NCI-H460 (cell line): ENCODE measurements around the gene LYPLA2. TPM values are rescaled to one million over a fixed set of nuclear protein-coding genes. Genes with fewer than 3 reads are reported as not detected.
"Not testable (repeated sequence)": the region's sequence is repeated elsewhere in the genome, so short reads cannot be mapped to it uniquely, and the experiment has no call there.

Experiments
- DNase-seq: peaks from one replicate; pipeline ENCODE4 v3.0.0-alpha.2; 2016; ENCODE audit warnings: low read depth; ENCODE audit errors: extremely low read depth
- total RNA-seq: library from RNA; depleted of rRNA; stranded (reverse); fragments of >200 nt; shearing (Covaris generic); gene quantifications from 2 replicates; pipeline ENCODE4 v1.2.3, GENCODE V29; 2014

The LYPLA2 gene
- total RNA-seq, 1 experiment from 2014 or later: 50.8 TPM

DNA sequence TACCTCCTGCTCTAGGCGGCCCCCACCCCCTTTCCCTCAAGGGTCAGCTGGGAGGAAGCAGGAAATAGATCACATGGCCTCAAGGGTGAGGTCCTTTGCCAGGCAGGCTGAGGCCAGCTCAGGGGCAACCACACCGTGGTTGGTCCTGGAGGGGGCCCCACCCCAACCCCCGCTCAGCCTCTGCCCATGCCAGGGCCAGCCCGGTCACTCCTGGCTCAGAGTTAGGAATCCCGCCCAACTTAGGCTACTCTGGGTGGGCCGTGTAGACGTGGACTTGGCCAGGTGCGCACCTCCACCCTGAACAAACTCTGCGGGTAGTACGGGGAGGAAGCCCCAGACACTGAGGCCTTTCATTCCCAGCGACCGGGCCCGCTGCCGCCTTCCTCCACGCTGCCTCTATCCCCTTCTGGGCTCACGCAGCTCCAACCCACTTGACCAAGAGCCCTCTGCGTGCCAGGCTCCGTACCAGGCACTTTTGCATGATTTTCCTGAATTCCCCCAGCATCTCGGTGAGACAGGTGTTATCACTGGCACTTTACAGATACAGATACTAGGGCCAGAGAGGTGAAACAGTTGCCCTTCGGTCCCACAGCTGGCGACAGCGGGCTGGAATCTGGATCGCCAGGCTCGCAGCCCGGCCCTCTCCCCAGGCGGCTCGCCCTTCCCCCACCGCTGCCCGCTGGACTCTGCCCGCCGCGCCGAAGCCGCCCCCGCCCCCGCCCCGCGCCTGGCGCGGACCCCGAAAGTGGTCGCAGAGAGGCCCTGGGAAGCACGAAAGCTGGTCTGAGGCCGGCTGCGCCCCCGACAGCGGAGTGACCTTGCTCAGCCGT lies 8.8 kb downstream of the LYPLA2 start:
- no peak for DNase-seq

GRCh38 chr1:23800400-23801337 lies 9.7 kb downstream of the LYPLA2 start, which contains the start of gene GALE:
TSS of gene GALE (minus strand) at chr1:23800754. CDS start at chr1:23799007, 1,747 bp downstream.
- DNase-seq: peak; percentile 88

DNA sequence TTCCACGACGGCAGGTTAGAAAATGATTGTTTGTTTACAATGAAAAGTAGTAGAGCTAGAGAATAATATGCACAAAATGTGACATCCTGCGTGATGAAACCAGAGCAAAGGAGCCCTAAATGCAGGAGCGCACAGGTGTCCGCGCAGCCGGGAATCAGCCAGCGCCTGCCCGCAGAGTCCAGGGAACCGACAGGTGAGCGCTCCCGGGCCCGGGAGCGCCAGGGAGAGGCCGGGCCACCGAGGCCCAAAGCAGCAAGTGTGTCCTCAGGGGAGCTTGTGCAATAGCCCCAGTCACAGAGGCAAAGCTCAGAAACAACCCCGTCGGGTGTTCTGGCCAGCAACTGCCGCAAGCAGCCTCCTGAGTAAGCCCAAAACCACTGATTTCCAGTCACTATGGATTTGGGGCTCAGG lies 10.4 kb downstream of the LYPLA2 start:
- DNase-seq: no peak

- DNase-seq: no peak
Observed at GRCh38 chr1:23801876-23802275, 10.9 kb downstream of the LYPLA2 start.

DNA sequence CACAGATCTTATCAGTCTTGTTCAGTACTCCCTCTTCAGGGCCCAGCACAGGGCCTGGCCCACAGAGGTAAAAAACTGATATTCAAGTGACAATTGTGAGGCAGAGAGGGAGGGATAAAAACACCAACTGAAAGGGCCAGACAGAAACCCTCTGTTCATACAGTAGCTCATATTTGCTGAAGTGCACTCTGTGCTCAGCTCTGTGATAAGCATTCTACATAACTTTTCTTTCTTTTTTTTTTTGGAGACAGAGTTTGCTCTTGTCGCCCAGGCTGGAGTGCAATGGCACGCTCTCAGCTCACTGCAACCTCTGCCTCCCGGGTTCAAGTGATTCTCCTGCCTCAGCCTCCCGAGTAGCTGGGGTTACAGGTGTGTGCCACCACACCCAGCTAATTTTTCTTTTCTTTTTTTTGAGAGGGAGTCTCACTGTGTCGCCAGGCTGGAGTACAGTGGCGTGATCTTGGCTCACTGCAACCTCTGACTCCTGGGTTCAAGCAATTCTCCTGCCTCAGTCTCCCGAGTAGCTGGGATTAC lies 11.9 kb downstream of the LYPLA2 start:
- not testable (repeated sequence) for DNase-seq

- DNase-seq: no peak
Observed at GRCh38 chr1:23803674-23804073, 12.7 kb downstream of the LYPLA2 start.

DNA sequence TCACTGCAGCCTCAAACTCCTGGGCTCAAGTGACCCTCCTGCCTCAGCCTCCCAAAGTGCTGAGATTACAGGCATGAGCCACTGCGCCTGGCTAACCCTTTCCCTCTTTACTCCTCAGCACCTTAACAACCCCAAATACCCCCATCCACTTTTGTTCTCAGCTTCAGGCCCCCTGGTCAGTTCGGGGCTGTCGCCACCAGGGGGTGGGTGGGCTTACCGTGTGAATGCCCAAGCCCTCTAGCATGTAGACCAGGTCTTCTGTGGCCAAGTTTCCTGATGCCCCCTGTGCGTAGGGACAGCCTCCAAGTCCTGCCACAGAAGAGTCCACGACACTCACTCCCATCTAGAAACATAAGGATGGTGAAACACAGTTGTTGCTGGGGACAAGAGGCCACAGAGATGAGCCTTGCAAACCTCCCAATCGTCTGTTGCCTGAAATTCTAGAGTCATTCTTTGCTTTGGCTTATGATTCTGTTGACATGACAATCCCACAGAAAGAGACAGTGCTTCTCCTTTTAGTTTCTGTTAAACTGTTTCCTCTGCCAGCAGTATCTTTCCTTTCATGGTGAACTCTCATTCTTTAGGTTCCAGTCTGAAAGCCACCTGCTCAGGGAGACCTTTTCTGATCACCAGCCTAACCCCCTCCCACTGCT lies 13.4 kb downstream of the LYPLA2 start:
- DNase-seq: no peak

- no peak for DNase-seq
Observed at GRCh38 chr1:23805025-23805424, 14.1 kb downstream of the LYPLA2 start.

GRCh38 chr1:23806280-23806679 lies 15.3 kb downstream of the LYPLA2 start:
- no peak for DNase-seq

DNA sequence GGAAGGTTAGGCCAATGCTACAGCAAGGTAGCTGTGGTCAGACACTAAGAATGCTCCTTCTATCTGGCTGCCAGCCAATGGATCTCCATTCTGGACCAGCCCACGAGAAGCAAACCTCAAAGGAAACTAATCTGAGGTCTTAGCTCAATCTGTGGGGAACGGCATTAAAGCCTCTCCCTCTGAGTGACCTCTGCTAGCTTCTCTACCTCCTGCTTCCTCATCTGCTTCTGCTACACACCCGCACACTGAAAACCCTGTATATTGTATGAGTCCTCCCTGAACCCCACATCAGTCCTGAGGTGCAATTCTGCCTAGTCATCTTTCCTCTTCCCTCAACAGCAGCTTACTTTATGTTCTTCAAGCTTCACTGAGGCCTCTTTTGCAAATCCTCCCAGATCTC lies 16.5 kb downstream of the LYPLA2 start:
- DNase-seq: no peak

DNA sequence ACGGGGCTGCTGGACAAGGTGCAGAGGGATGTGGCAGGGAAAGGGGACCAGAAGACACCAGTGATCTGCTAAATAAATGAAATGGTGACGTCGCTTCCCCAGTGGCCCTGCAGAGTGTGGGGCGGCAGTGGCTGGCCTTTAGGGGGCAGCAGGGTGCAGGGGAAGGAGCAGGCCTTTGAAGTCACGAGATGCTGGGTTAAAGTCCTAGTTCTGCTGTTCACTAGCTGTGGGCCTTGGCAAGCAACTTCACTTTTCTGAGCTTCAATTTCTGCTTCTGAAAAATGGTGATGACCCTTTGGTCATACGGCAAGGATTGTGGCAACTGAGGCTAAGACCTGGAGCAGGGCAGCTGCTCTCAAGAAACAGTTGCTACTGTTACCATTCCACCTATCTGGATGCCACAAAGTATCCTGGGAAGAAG lies 18.8 kb downstream of the LYPLA2 start:
- peak; percentile 46 for DNase-seq

DNA sequence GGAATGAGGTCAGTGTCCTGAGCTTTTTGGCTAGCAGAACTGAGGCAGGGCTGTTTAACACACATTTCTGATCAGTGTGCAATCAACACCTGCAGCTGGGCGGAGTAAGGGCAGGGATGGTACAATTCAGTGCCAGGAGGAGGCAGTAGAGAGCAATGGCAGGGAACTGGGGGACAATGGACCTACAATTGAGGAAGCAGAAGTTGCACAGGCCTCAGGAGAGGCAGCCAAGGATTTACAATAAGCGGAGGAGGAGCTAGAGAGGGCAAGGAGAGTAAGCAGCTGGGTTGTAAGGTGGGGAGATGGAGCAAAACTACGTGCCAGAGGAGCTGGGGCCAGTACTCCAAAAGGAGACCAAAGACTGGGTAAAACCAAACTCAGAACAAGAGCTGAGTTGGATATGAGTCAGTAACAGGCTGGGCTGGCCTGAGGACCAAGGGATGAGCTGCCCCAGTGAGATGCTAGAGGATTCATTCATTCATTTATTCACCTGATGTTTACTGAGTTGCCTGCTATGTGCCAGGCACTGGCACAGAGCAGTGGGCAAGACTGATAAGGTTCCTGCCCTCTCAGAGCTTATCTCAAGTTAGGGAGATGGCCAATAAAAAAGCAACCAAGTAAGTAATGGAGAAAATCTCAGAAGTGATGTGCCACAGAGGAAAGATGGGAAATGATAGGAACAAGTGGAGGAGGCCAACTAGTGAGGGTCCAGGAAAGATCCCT lies 20.0 kb downstream of the LYPLA2 start:
- DNase-seq: no peak

DNA sequence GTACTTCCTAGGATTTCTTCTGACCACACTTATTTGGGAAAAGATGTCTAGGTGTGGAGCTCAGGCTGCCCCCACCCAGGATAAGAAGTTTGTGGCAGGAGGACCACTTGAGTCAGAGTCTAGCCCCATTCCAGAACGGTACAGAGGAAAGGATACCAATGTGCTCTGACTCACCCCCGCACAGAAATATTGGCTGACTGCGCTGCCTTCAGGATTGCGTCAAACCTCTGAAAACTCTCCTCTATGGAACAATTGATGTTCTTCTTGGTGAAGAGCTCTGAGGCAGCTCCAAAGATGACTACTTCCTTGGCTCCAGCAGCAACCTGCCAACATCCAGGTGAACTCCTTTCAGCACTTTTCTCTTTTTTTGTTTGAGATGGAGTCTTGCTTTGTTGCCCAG lies 23.1 kb downstream of the LYPLA2 start:
- DNase-seq: no peak

- no peak for DNase-seq
Observed at GRCh38 chr1:23816361-23816760, 25.4 kb downstream of the LYPLA2 start.

GRCh38 chr1:23816906-23817305 lies 26.0 kb downstream of the LYPLA2 start:
- no peak for DNase-seq

DNA sequence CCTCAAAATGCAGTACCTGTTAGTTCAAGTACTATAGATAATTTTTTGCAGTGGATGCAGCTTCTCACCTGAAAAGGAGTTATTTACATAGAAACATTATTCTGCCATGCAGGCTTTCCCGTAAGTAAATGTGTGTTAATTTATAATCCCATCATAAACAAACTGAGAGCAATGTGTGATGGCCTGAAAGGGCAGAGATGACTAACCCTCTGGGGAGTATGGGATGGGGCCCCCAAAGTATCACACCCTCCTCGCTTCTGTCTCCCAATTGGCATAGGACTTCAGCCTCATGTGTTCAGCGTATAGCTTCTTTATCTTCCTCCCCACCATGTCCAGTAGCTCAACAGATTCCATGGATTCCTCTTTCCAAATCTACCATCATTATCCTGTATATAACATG lies 26.7 kb downstream of the LYPLA2 start:
- no peak for DNase-seq

DNA sequence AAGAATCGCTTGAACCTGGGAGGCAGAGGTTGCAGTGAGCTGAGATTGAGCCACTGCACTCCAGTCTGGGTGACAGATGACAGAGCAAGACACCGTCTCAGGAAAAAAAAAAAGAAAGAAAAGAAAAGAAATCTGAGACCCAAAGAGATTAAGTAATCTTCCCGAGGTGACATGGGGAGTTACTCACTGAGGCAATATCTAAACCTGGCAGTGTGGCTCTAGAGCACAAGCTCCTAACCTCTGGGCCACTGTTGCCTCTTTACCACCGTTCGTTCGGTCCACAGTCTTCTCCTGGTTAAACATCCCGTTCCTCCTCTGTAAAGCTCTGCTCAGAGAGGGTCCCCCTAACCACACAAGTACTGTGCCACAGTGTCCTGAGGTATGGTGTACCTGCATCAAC lies 32.8 kb downstream of the LYPLA2 start:
- DNase-seq: no peak

- DNase-seq: no peak
Observed at GRCh38 chr1:23824711-23825075, 33.7 kb downstream of the LYPLA2 start.

DNA sequence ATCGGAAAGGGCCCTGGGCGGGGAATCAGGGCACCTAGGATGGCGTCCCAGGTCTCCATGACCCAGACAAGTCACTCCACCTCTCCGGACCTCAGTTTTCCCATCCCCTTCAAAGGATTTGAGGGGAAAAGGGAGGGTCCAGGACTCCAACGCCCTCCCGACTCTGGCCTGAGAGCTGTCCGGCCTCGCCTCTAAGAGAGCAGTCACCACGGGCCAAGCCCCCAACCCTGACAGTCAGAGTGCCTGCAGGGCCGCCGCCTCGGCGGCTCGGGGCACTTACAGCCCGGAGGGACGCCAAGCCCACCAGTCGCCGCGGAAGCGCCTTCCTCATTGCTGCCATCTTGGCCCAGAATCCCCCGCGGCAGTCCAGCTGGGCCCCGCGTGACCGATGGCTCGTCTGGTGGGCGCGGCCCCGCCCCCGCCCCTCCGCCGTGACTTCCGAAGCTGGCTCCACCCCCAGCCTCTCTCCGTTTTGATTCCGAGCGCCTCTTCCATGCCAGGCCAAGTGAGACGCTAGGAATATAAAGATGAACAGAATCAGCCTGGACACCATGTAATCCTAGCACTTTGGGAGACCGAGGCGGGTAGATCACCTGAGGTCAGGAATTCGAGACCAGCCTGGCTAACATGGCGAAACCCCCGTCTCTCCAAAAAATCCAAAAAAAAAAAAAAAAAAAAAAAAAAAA lies 34.3 kb downstream of the LYPLA2 start, which contains the start of gene HMGCL:
HMGCL (minus strand) TSS at position 354 of the 686 bp plus-strand sequence; CDS start at position 340, 14 bp downstream.
- peak; percentile 76 for DNase-seq
